IgD-negative memory B cell (primary cell): ENCODE measurements around the gene CEP131. TPM values are rescaled to one million over a fixed set of nuclear protein-coding genes. Genes with fewer than 3 reads are reported as not detected.

Experiments
- H3K27ac Mint-ChIP-seq, 3 donors: one replicate each; pipeline ENCODE4 v1.8.0; 2020 to 2022; ENCODE audit warnings: mild to moderate bottlenecking in 3 of 3, mixed read lengths in 3 of 3, moderate library complexity in 1 of 3
- H3K27me3 Mint-ChIP-seq: one replicate; pipeline ENCODE4 v1.8.0; 2021; ENCODE audit warnings: mixed read lengths
- H3K36me3 Mint-ChIP-seq: one replicate; pipeline ENCODE4 v1.8.0; 2020; ENCODE audit warnings: mild to moderate bottlenecking, mixed read lengths
- H3K4me1 Mint-ChIP-seq, 3 donors: one replicate each; pipeline ENCODE4 v1.8.0; 2020 to 2022; ENCODE audit warnings: mixed read lengths in 3 of 3, mild to moderate bottlenecking in 1 of 3
- H3K4me3 Mint-ChIP-seq, 4 donors: one replicate each; pipeline ENCODE4 v1.8.0; 2020 to 2022; ENCODE audit warnings: mild to moderate bottlenecking in 4 of 4, mixed read lengths in 4 of 4, moderate library complexity in 3 of 4
- H3K9me3 Mint-ChIP-seq, 3 donors: one replicate each; pipeline ENCODE4 v1.8.0; 2020 to 2021; ENCODE audit warnings: mixed read lengths in 3 of 3, mild to moderate bottlenecking in 1 of 3
- polyA plus RNA-seq: library from polyadenylated mRNA; unstranded; fragments of 300-500 nt; fragmentation: Illumina TruSeq; gene quantifications from one replicate; pipeline ENCODE4 v1.2.3, GENCODE V29; 2021

Gene CEP131
- polyA plus RNA-seq, 1 donor from 2014 or later, result 10.8 TPM

- H3K9me3 Mint-ChIP-seq, result no peaks in the 10 kb centered on the region
- H3K4me3 Mint-ChIP-seq, result peak overlapping the region; percentile 91 to 97 (median 96)
- peaks cover 21 to 26% (median 22%) of the 10 kb centered on the region in 3 donors for H3K4me1 Mint-ChIP-seq
- H3K27me3 Mint-ChIP-seq, result no peaks in the 10 kb centered on the region
- peaks cover 3% of the 10 kb centered on the region for H3K36me3 Mint-ChIP-seq
- H3K27ac Mint-ChIP-seq, result peak overlapping the region; percentile 61 to 88 (median 81)
These were observed 15.1 kb upstream of the CEP131 start for GRCh38 chr17:81237591-81238489.

DNA sequence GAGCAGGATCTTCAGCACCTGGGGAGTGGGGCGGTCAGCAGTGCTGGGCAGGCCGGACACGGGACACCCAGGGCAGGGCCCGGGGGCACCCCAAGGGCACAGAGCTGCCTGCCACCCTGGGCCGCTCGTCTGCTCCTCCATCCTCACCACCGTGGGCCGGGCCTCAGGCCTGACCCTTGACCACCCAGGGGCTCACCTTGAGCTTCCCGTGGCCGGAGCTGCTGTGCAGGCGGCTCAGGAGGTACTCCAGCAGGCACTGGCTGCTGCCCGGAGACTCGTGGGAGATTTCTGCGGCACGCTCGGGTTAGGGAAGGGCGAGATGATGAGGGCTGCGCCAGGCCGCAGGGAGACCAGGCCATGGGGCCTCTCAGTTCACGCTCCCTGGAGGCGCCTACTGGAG lies 14.0 kb upstream of the CEP131 start:
- Mint-ChIP-seq H3K27me3 (no peaks in the 10 kb centered on the region), H3K36me3 (peaks cover 3% of the 10 kb centered on the region), H3K9me3 (no peaks in the 10 kb centered on the region), H3K4me1 (peaks cover 20 to 25% (median 21%) of the 10 kb centered on the region in 3 donors), H3K27ac (no peak overlapping the region), H3K4me3 (peak overlapping the region in 3 of 4 donors; percentile 59 to 97 (median 96))

DNA sequence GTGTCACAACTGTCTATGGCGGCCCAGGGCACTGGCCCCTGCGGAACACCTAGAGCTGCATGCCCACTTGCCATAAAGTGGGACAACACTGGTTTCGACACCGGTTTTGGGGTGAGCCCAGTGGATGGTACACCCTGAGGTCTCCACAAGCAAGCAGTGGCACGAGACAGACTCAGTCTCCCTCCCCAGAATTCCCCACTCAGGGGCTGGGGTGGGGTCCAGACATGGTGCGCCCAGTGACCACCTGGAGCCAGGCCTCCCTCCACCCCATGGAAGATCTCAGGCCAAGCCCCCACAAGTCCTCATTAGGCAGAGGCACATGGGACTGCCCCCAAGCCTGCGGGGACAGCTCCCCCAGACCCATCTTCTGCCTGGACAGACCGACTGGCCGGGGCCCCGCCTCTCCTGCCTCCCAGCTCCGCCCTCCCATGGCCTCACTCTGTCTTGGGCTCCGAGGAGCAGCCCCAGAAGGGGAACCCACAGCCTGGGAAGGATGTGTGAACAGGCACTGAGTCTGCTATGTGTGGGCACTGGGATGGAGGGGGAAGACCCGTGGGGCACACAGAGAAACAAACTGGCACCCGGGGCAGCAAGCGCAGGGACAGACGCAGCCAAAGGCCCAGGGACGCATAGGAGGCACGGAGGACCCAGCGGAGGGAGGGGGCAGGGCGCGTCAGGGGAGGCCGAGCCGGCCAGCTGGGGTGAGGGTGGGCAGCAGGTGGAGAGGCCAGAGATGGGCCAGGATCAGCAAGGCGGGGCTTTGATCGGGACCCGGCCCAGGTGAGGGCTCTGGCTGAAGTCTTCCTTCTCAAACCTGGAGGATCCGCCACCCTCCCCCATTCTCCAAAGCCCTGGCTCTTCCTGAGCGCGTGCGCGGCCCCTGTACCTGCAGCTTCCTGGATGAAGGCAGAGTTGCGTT lies 13.3 kb upstream of the CEP131 start:
- H3K36me3 Mint-ChIP-seq, result peaks cover 3% of the 10 kb centered on the region
- no peaks in the 10 kb centered on the region for H3K27me3 Mint-ChIP-seq
- no peak overlapping the region for H3K27ac Mint-ChIP-seq
- peak overlapping the region in 2 of 4 donors; percentile 49 to 96 for H3K4me3 Mint-ChIP-seq
- no peaks in the 10 kb centered on the region for H3K9me3 Mint-ChIP-seq
- peaks cover 16 to 23% (median 18%) of the 10 kb centered on the region in 3 donors for H3K4me1 Mint-ChIP-seq

DNA sequence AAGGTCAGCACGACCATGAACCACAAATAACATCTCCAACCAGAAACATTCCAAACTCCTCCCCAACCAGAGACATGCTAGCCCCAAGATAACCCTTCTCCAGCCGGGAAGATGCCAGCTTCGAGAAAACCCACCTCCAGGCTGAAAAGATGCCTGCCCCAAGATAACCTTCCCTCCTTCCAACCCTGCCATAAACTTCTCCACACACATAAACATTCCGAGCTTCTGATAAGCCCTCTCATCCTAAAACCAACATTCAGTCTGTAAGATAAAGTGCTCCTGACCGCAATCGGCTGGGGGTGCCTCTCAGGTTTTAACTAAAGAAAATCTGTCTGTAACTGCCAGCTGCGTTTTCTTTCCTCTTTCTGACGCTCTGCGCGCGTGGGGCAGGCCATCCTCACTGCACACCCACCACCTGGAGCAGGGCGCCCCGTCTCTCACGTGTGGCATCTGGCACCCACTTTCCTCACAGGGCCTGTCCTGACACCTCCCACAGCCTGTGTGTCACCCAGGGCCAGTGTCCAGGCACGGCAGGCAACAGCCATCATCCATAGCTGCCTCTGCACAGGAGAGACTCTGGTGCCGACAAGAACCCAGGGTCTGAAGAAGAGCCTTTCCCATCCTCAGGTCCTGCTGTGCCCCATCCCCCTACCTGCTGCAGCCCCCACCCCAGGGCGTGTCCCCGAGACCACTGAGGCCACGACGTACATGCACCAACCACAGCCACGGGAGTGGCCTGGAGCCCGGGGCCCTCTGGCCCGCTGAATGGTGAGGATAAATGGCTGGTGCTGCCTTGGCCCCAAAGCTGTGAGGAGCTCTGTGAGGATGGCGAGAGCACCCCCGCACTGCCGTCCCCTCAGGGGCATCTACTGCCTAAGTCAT lies 12.4 kb upstream of the CEP131 start:
- H3K4me1 Mint-ChIP-seq, result peaks cover 14 to 21% (median 17%) of the 10 kb centered on the region in 3 donors
- H3K4me3 Mint-ChIP-seq, result peak overlapping the region in 1 of 4 donors; percentile 50
- H3K9me3 Mint-ChIP-seq, result no peaks in the 10 kb centered on the region
- H3K36me3 Mint-ChIP-seq, result peaks cover 3% of the 10 kb centered on the region
- peak overlapping the region in 1 of 3 donors; percentile 3 for H3K27ac Mint-ChIP-seq
- H3K27me3 Mint-ChIP-seq, result no peaks in the 10 kb centered on the region

- Mint-ChIP-seq H3K4me1 (peaks cover 15 to 23% (median 18%) of the 10 kb centered on the region in 3 donors), H3K36me3 (peaks cover 6% of the 10 kb centered on the region), H3K27ac (no peak overlapping the region), H3K9me3 (no peaks in the 10 kb centered on the region), H3K4me3 (peak overlapping the region in 1 of 4 donors; percentile 40), H3K27me3 (no peaks in the 10 kb centered on the region)
These were observed 11.7 kb upstream of the CEP131 start for GRCh38 chr17:81234506-81234855.

GRCh38 chr17:81233811-81234505 lies 11.2 kb upstream of the CEP131 start:
- H3K4me1 Mint-ChIP-seq, result peaks cover 13 to 22% (median 15%) of the 10 kb centered on the region in 3 donors
- H3K4me3 Mint-ChIP-seq, result no peak overlapping the region
- no peaks in the 10 kb centered on the region for H3K9me3 Mint-ChIP-seq
- H3K27ac Mint-ChIP-seq, result no peak overlapping the region
- H3K36me3 Mint-ChIP-seq, result peaks cover 6% of the 10 kb centered on the region
- H3K27me3 Mint-ChIP-seq, result no peaks in the 10 kb centered on the region

- Mint-ChIP-seq H3K27me3 (no peaks in the 10 kb centered on the region), H3K27ac (no peak overlapping the region), H3K36me3 (peaks cover 6% of the 10 kb centered on the region), H3K4me1 (peaks cover 16 to 26% (median 18%) of the 10 kb centered on the region in 3 donors), H3K4me3 (no peak overlapping the region), H3K9me3 (no peaks in the 10 kb centered on the region)
These were observed 10.6 kb upstream of the CEP131 start for GRCh38 chr17:81233316-81233715.

GRCh38 chr17:81232616-81233241 lies 10.0 kb upstream of the CEP131 start:
- H3K27ac Mint-ChIP-seq, result no peak overlapping the region
- H3K4me3 Mint-ChIP-seq, result no peak overlapping the region
- peaks cover 6% of the 10 kb centered on the region for H3K36me3 Mint-ChIP-seq
- peaks cover 16 to 29% (median 21%) of the 10 kb centered on the region in 3 donors for H3K4me1 Mint-ChIP-seq
- H3K9me3 Mint-ChIP-seq, result no peaks in the 10 kb centered on the region
- no peaks in the 10 kb centered on the region for H3K27me3 Mint-ChIP-seq

DNA sequence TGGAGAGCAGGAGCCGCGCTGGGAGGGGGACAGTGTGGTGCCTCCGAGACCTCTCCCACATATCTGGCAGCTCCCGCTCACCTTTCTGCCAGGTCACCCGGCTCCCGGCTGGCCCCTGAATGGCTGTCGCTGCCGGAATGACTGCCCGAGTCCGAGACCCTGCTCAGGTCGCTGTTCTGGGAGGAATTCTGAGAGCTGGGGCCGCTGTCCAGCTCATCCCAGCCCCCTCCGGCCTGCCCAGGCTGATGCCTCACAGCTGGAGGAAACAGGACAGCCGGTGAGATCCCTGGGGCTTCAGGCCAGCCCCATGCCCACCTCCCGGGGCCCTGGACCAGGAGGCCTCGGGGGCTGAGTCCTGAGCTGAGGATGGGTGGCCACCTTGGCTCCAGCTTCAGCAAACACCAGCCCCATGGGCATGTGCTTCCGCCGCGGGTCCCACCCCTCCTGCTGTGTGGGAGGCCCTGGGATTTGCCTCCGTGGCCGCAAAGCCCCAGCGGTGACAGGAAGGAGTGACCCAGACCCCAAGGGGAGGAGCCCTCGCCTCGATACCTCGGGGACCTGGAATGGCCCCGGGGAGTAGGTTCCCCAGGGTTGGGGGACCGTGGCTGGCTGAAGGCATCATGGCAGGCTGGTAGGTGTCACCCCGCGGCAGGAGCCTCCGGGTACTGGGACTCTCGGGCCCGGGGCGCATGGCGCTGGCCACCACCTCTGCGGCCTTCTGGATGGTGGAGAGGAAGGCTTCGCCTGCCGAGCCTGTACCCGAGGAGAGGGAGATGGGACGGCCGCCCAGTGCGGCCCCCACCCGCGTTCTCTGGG lies 9.2 kb upstream of the CEP131 start:
- Mint-ChIP-seq H3K36me3 (peaks cover 6% of the 10 kb centered on the region), H3K4me3 (no peak overlapping the region), H3K4me1 (peaks cover 17 to 25% (median 22%) of the 10 kb centered on the region in 3 donors), H3K27ac (no peak overlapping the region), H3K9me3 (no peaks in the 10 kb centered on the region), H3K27me3 (no peaks in the 10 kb centered on the region)

DNA sequence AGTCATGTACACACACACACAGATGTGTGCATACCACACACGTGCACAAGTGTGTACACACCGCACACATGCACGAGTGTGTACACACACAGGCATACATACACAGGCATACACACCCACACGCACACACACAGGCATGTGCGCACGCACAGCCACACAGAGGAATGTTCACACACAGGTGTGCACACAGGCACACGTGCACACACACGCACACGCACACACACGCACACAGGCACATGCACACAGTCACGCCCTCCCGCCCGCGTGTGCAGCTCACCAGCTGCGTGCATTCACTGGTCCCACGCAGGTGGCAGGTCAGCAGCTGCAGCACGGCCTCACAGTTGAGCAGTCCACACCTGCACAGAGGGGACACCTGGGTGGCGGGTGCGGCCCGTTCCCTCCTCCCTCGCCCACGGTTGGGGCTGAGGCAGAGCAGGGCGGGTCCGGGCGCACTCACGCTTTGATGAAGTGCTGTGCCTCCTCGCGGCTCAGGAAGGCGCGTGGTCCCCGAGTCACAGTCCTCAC lies 8.4 kb upstream of the CEP131 start:
- Mint-ChIP-seq H3K27me3 (no peaks in the 10 kb centered on the region), H3K4me3 (no peak overlapping the region), H3K27ac (no peak overlapping the region), H3K9me3 (no peaks in the 10 kb centered on the region), H3K36me3 (peaks cover 6% of the 10 kb centered on the region), H3K4me1 (peaks cover 17 to 25% (median 22%) of the 10 kb centered on the region in 3 donors)

DNA sequence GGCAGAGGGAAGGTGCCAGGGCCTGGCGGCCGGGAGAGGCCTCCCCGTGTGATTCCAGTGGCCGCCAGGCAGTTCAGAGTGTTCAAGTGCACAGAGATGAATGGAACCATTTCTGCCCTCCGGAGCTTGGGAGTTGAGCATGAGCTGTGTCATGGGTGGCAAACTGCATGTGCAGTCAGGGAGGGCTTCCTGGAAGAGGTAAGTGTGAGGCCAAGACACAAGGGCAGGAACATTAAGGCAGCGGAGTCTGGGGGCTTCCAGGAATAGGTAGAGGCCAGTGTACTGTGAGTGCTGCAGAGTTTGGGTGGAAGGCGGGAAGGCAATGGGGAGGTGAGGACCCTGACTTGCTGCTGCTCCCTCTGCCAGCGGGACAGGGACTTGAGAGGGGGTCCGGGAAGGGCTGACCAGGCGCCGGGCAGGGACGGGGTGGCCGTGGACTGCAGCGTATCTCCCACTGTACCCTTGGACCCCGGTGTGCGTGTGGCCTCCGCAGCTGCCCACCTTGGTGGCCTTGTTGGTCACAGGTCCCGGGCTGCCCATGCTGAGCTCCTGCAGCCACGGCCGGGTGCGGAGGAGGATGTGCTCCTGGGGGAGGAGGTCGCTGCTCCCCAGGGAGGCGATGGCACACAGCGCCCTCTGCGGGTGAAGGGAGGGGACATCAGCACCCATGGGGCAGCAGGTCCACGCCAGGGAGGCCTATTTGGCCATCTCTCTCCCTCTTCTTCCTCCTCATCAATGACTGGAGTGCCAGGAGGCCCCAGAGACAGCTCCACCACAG lies 7.5 kb upstream of the CEP131 start:
- peak overlapping the region; percentile 5 to 80 (median 52) for H3K27ac Mint-ChIP-seq
- peaks cover 21 to 25% (median 22%) of the 10 kb centered on the region in 3 donors for H3K4me1 Mint-ChIP-seq
- peaks cover 6% of the 10 kb centered on the region for H3K36me3 Mint-ChIP-seq
- H3K9me3 Mint-ChIP-seq, result no peaks in the 10 kb centered on the region
- no peaks in the 10 kb centered on the region for H3K27me3 Mint-ChIP-seq
- H3K4me3 Mint-ChIP-seq, result peak overlapping the region in 1 of 4 donors; percentile 32

- Mint-ChIP-seq H3K4me3 (no peak overlapping the region), H3K27me3 (no peaks in the 10 kb centered on the region), H3K27ac (peak overlapping the region in 2 of 3 donors; percentile 52 to 80), H3K36me3 (peaks cover 3% of the 10 kb centered on the region), H3K9me3 (no peaks in the 10 kb centered on the region), H3K4me1 (peaks cover 17 to 22% (median 19%) of the 10 kb centered on the region in 3 donors)
These were observed 6.8 kb upstream of the CEP131 start for GRCh38 chr17:81229666-81229920.
